GM03348 (cell line): ENCODE results near the gene CDC14B.
"Not testable (repeated sequence)": the region's sequence is repeated elsewhere in the genome, so short reads cannot be mapped to it uniquely, and the experiment has no call there.

Experiments
- DNase-seq: peaks from one replicate; pipeline ENCODE4 v3.0.0; 2012; ENCODE audit warnings: low spot score

CDC14B gene

DNA sequence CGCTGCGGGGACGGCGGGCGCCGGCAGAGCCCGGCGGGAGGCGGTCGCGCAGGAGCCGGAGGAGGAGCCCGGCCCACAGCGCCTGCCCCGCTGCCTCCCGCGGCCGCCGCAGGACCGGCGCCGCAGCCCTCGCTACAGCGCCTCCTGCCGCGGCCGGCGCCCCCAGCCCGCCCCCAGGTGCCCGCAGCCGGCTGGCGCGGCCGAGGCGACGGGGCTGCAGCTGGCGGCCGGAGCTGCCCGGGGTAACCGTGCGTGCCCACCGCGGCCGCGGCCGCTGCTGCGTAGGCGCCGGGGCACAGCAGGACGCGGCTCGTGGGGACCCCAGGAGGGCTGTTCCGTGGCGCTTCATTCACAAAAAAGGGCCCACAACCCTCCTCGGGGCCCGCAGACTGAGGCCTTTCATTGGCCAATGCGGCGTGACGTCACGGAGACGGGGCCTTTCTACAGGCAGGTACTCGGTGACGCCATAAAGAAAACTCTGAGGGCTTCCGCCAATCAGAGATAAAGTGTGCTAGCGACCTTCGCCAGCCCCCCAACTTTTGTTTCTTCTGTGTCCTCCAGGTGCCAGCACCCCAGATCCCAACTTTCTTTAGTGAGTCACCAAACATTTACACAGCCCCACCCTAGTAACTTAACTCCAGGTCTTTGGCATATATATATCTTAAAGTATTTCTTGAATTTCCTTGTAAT, at the start of gene CDC14B:
CDC14B (minus strand) TSS at position 353 of the 690 bp plus-strand sequence. CDS start 465 bp downstream, outside the sequence.
- peak; percentile 92 for DNase-seq

DNA sequence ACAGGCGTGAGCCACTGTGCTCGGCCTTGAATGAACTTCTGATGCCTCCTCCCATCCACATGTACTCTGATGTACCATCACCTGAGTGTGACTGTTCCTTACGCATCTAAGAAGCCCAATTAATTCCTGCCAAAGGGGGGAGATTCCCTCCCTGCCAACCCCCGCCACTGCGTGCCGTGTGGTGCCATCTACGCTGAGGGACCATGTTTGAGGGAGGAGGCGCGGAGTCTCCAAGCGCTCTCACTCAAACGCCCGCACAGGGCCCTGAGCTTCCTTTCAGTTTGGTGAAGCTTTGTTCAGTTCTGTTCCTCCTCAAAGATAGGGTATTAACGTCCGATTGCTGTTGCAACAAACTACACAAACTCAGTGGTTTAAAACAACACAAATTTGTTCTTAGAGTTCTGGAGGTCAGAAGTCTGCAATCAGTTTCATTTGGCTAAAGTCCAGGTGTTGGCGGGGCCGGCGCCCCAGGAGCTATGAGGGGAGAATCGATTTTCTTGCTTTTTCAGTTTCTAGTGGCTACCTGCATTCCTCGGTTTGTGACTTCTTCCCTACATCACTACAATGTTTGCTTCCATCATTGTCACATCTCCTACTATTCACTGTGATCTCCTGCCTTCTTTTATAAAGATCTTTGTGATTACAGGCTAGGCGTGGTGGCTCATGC, 49.4 kb upstream of the CDC14B start:
- DNase-seq: no peak

DNA sequence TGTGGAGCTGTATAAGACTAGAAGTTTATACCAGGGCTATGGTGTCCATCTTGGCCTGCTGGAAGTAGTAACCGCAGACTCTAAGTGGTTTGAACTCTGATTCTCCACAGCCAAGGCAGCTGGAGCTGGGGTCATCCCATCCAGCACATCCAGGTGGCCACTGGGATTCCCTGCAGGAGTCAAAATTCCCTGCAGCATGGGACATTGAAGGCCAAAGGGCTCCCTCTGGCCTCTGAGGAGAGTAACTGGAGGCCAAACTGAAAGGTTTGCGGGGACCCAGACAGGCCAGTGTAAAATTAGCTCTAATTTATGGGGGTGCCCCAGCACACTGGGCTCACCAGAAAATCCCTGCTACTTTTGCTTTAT, 47.7 kb upstream of the CDC14B start:
- no peak for DNase-seq

DNA sequence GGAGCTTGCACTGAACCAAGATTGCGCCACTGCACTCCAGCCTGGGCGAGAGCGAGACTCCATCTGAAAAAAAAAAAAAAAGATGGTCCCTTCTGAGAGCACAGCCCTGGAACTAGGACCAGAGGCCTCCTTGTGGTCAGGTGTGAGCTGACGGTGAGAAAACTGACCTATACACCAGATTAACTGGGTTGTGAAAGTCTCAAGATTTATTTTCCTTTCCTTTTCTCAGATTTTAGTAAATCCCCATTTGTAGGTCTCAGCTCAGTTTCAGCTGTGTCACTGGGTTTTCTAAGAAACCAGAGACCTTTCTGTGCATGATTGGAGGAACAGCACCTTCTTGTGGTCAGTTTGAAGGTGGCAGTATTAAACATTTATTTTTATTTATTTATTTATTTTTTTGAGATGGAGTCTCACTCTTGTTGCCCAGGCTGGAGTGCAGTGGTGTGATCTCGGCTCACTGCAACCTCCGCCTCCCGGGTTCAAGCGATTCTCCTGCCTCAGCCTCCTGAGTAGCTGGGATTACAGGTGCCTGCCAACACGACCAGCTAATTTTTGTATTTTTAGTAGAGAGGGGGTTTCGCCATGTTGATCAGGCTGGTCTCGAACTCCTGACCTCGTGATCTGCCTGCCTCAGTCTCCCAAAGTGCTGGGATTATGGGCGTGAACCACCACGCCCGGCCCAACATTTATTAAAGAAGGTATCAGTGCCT, 47.2 kb upstream of the CDC14B start:
- peak; percentile 80 for DNase-seq

DNA sequence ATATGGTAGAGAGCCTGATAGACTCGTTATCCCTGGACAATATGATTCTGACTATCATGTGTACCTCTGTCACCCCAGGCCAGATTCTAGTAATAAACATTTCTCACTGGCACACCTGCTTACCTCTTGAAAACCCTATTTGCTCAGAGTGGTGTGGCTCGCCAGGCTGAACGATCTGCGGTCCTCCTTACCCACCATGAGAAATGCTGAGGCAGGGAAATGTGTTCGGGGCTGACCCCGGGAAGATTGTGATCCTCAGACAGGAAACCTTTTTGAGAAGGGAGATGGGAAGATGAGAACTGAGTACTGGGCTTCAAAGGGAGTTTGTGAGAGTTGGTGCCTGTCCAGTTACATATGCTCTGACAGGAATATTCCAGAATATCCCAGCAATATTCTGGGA, 46.1 kb upstream of the CDC14B start:
- DNase-seq: no peak

DNA sequence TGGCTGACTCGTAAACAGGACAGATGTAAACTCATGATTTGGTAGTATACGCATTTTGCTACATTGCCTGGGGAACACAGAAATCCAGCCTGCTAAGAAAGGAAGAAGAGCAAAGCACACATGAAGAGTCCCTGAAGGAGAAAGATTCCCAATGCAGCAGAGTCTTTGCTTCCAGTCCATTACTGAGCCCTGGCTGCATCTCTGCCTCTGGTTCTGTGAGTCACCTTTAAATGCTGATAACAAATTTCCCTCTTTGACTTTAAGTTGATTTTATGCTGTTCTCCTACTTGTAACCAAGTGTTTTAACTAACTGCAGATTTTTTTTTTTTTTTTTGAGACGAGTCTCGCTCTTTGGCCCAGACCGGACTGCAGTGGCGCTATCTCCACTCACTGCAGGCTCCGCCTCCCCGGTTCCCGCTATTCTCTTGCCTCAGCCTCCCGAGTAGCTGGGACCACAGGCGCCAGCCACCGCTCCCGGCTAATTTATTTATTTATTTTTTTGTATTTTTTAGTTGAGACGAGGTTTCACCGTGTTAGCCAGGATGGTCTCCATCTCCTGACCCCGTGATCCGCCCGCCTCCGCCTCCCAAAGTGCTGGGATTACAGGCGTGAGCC, 44.0 kb upstream of the CDC14B start:
- DNase-seq: no peak

DNA sequence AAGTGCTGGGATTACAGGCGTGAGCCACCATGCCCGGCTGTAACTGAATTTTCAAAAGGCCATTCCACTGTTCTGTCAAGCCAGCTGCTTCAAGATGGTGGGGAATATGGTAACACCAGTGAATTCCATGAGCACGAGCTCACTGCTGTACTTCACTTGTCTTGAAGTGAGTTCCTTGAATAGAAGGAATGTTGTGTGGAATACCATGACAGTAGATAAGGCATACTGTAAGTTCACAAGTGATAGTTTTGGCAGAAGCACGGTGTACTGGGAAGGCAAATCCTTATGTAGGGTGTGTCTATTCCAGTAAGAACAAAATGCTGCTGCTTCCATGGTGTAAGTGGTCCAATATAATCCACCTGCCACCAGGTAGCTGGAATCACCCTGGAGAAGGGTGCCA, 42.1 kb upstream of the CDC14B start:
- DNase-seq: no peak

DNA sequence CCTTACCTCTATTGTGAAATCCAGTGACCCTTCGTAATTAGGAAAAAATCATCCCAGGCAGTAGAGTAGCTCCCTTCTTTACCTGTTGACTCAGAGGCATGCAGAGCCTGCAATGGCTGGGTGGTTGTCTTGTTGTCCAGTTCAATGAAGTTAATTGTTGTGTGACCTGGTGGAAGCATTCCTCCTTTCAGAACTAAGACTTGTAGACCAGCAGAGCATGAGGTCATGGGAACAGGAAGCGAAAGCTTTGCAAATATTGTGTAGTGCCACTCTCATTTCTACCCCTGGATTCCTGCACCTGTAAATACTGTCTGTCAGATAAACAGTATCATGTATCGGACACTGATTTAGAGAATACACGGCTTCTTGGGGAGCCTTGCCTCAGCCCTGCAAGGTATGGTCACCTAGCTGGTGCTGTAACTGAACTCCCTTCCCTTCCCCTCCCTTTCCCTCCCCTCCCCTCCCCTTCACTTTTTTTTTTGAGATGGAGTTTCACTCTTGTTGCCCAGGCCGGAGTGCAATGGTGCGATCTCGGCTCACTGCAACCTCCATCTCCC, 41.1 kb upstream of the CDC14B start:
- DNase-seq: no peak

DNA sequence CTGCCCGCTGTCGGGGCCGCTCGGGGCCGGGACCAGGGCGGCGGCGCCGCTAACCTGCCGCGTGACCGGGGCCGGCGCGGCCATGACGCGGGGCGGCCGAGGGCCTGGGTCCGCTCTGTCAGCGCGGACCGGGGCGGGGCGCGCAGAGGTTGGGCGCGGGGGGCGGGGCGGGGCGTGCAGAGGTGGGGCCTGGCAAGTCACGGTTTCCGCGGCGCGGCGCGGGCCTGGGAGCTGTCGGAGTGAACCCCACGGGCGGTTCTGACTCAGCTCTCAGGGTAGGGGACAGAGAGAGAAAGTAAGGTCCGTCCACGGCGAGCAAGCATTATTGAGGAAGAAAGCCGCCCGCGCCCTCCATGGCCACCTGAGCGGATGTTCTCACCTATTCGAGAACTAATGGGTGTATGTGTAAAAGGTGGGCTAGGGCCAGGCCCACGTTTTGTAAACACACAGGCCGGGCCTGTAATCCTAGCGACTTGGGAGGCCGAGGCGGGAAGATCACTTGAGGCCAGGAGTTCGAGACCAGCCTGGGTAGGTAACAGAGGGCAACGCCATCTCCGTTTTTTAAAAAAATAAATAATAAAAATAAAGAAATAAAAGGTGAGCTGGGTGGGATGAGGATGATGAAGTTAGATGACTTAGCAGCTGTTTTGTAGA, 35.7 kb upstream of the CDC14B start, which contains the start of gene PRXL2C:
PRXL2C (minus strand) TSS at position 120 of the 654 bp plus-strand sequence; CDS start at position 84, 36 bp downstream.
- peak; percentile 89 for DNase-seq

DNA sequence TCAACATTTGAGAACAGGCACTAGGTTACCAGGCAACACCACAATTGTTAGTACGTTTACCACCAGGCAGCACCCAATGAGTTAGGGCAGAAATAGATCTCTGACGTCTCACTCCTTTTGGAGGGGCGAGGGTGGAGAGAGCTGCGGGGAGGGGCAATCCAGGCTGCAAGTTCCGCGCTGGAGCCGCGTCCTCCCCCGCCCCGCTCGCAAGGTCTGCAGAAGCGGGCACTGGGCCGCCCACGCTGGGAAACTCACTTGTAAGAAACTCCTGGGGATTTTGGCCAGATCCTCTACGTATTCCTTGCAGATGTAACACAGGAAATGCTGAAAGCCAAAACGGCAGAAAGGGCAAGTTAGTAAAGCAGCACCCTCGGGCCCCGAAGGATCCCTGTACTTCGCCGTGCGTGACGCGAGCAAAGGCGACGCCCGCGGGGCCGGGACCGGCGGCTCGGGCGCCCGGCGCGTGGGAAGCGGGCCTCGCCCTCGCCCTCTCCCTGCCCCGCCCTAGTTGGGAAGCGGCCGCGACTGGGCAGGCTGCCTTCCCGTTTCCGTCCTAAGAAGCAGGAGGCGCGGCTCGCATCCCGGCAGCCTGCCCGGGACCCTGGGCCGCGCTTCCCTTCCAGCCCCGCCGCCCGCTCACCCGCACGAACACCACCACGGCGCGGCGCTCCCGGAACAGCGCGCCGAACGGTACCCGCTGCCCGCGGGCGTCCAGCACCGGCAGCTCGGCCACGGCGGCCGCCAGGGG, 35.0 kb upstream of the CDC14B start:
- peak; percentile 93 for DNase-seq

DNA sequence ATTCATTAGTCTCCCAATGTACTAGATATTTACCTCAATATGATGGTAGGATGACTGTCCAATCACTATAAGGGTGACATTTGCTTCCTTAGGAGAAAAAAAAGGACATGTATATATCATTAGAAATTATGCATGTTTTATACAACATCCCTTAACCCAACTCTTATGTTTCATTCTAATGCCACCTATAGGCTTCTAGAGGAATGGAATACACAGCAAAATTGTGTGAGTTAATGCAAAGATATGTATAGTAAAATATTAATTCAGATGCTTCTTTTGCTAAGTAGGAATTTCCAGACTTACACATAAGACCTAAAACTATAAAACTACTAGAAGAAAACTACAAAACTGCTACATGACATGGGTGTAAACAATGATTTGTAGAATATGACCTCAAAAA, 32.0 kb upstream of the CDC14B start:
- peak; percentile 14 for DNase-seq

DNA sequence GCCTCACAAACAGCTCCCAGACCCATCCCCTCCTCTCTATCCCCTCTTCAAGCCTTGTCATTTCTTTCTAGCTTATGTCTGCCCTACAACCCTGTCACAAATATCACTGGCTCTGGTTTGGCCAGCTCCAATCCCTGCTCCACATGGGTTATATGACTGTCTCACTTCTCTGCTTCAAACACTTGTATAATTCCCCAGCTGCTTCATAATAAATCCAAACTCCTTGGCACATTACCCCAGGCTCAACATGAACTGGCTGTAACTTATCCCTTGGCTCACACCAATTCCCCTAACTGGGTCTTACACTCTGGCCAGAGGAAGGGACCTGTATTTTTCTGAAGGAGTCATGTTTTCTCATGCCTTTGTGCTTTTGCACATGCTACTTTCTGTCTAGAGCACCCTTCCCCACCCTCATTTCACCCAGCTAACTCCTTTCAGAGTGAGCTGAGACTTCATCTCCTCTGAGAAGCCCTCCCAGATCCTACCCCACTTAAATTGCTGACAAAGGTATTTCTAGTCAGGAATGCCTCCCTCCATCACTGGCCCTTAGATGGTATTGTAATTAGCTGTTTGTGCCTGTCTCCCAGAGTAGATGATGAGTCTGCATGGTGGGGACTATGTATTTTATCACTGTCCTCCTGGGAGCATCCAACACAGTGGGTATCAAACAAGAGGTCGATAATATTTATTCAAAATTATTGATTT, 30.1 kb upstream of the CDC14B start:
- no peak for DNase-seq

DNA sequence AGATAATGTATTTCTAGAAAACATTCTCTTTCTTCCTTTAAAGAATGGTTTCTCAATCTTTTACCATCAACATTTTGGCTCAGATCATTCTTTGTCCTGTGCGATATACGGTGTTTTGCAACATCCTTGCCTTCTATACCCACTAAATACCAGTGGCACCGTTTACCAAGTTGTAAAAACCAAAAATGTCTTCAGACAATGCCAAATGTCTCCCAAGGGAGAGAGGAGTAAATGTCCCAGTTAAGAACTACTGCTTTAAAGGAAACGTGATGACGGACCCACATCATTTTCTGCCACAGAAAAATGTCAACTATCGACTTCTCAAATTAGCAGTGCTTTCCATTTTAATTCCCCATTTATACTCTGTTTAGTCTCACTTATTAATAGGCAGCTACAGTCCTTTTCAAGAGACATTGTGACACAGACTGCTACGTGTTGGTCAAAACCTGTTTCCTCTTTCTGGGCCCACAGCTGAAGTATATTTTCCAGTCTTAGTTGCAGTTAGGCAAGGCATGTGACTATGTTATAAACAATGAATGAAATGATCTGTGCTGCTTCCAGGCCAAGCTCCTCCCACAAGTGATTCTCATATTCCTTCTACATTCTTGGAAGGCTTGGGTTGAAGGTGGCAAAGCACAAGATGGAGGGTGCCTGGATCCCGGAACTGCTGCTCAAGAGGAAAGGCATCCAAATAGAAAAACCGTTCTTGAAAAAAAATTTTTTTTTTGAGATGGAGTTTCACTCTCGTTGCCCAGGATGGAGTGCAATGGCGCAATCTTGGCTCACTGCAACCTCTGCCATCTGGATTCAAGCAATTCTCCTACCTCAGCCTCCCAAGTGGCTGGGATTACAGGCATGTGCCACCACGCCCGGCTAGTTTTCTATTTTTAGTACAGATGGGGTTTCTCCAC, 26.7 kb upstream of the CDC14B start:
- DNase-seq: peak; percentile 81

DNA sequence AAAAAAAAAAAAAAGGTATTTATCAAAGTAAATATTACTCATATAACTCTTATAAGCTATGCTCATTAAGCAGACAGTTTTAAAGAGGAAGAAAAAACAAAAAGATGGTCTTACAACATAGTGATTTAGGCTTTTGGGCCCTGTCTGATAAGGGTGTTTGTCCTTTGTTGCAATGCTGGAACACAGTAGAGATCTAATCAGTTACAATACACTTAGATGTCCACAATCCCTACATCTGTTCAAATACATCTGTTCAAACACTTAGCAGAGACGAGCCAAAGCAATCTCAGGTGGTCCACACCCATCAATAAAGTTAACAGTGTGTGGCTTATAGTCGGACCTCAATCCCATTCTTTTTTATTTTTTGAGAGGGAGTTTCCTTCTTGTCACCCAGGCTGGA, 24.5 kb upstream of the CDC14B start:
- DNase-seq: no peak

DNA sequence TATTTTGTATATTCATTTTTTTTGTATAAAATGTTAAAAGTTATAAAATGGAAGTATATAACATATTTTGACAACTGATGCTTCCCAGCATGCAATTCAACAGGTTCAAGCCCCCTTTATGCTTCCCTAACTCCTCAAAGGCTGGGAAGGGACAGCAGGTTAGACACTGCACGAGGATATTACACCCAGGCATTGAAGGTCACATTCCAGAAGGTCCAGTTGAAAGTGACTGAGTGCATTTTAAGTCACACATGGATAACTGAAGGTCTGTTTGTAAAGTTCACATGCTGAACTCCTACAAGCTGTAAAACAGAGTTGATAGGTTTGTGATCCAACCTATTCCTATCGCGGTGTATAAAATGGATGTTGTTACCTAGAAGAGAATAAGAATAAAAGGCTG, 21.9 kb upstream of the CDC14B start:
- DNase-seq: no peak

DNA sequence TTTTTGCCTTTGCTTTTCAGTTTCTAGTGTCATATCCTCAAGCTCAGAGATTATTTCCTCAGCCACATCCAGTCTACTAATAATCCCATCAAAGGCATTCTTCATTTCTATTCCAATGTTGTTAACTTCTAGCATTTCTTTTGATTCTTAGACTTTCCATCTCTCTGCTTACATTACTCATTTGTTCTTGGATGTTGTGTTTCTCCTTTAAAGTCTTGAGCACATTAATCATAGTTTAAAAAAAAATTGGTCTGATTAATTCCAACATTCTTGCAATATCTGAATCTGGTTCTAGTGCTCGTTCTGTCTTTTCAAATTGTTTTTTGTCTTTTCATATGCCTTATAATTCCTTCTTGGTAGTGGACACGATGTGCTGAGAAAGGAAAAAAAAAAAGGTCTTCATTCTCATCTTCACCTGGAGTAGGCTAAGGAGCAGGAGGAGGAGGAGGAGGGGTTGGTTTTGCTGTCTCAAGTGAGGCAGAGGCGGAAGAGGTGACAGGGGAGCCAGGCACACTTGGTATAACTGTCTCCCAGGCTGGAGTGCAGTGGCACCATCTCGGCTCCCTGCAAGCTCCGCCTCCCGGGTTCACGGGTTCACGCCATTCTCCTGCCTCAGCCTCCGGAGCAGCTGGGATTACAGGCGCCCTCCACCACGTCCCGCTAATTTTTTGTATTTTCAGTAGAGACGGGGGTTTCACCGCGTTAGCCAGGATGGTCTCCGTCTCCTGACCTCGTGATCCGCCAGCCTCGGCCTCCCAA, 19.1 kb upstream of the CDC14B start:
- no peak for DNase-seq

DNA sequence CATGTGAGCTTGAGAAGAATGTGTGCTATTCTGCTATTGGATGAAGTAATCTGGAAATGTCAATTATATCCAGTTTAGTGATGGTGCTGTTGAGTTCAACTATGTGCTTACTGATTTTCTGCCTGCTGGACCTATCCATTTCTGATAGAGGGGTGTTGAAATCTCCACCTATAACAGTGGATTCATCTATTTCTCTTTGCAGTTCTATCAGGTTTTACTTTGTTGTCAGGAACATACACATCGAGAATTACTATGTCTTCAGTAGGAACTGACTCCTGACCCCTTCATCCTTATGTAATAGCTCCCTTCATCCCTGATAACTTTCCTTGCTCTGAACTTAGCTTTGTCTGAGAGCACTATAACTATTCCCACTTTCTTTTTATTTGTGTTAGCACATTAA, 16.7 kb upstream of the CDC14B start:
- DNase-seq: no peak

DNA sequence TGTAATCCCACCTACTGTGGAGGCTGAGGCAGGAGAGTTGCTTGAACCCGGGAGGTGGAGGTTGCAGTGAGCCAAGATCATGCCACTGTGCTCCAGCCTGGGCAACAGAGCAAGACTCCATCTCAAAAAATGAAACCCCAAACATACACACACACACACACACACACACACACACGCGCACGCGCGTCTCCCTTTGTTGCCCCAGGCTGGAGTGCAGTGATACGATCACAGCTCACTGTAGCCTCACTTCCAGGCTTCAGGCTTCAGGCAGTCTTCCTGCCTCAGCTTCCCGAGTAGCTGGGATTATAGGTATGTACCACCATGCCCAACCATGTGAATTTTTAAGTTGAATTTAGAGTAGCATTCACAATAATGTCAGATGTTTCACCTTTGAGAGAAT, 13.9 kb upstream of the CDC14B start:
- DNase-seq: not testable (repeated sequence)

DNA sequence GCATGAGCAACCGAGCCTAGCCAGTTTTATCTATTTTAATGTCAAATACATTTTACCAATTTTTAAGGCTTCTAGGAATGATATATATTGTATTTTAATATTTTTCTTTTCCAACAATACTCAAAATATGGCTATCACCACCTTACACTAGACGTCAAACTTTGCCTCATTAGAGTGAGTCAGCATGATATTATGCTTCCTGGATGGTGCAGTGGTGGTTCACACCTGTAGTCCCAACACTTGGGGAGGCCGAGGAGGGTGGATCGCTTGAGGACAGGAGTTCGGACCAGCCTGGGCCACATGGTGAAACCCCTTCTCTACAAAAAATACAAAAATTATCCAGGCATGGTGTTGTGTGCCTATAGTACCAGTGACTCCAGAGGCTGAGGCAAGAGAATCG, 7.3 kb upstream of the CDC14B start:
- no peak for DNase-seq
